SK-N-SH (cell line): ENCODE measurements around the gene STOX1. TPM values are rescaled to one million over a fixed set of nuclear protein-coding genes. Genes with fewer than 3 reads are reported as not detected.

Experiments used
- CTCF ChIA-PET: fragments of 300-600, 350-600 bp; formaldehyde crosslinking; extraction: SDS; loops from one replicate; lab custom pipeline; 2021; lab: Yijun Ruan, JAX
- POLR2A ChIA-PET: fragments of 350-600 bp; sonication (Branson Sonifier 250); formaldehyde crosslinking; extraction: SDS; loops from one replicate; lab custom pipeline; 2020; ENCODE audit warnings: antibody characterized with exemption, inconsistent platforms; lab: Yijun Ruan, JAX
- DNase-seq: peaks from one replicate; pipeline ENCODE4 v3.0.0; 2012
- H2AFZ ChIP-seq: fragments of 200-600 bp; sonication (generic); 2 replicates; pipeline ENCODE4 v1.8.1; 2016; ENCODE audit warnings: antibody characterized with exemption, mild to moderate bottlenecking, low read depth
- H3F3A ChIP-seq: fragments of 200-600 bp; sonication (generic); replicated peaks from 2 replicates; pipeline ENCODE3; 2016; ENCODE audit warnings: antibody characterized with exemption, mild to moderate bottlenecking; ENCODE audit not compliant: insufficient read depth
- H3K27ac ChIP-seq, 2 experiments: fragments of 200-500 bp in 1 of 2; fragments of 200-600 bp in 1 of 2; sonication (Bioruptor generic) in 1 of 2; sonication (generic), shearing (Covaris generic) in 1 of 2; 2 replicates each; pipeline versions ENCODE4 v1.5.1 to v1.6.1; 2014 to 2016; ENCODE audit warnings: low read depth in 2 of 2, inconsistent platforms in 1 of 2, low read length in 1 of 2, mild to moderate bottlenecking in 1 of 2, mixed read lengths in 1 of 2
- H3K27me3 ChIP-seq: fragments of 200-600 bp; sonication (generic), shearing (Covaris generic); 2 replicates; pipeline ENCODE4 v1.6.1; 2016; ENCODE audit warnings: mixed run types; ENCODE audit not compliant: insufficient read depth
- H3K36me3 ChIP-seq, 2 experiments: fragments of 200-500 bp in 1 of 2; fragments of 200-600 bp in 1 of 2; sonication (Bioruptor generic) in 1 of 2; sonication (generic) in 1 of 2; replicated peaks in 1 of 2; 2 replicates each; pipeline versions ENCODE3 to v1.5.1; 2014 to 2016; ENCODE audit warnings: low read length in 1 of 2, mild to moderate bottlenecking in 1 of 2; ENCODE audit not compliant: insufficient read depth in 2 of 2, control insufficient read depth in 1 of 2
- H3K4me1 ChIP-seq, 2 experiments: fragments of 200-500 bp in 1 of 2; fragments of 200-600 bp in 1 of 2; sonication (Bioruptor generic) in 1 of 2; sonication (generic), shearing (Covaris generic) in 1 of 2; 2 replicates each; pipeline versions ENCODE4 v1.5.1 to v1.6.1; 2014 to 2016; ENCODE audit warnings: low read depth in 1 of 2, low read length in 1 of 2, mixed run types in 1 of 2; ENCODE audit not compliant: insufficient read depth in 2 of 2, control insufficient read depth in 1 of 2
- H3K4me2 ChIP-seq: fragments of 200-600 bp; sonication (generic), shearing (Covaris generic); 2 replicates; pipeline ENCODE4 v1.6.1; 2017; ENCODE audit warnings: mixed run types
- H3K4me3 ChIP-seq, 2 experiments: fragments of 200-500 bp in 1 of 2; fragments of 200-600 bp in 1 of 2; sonication (Bioruptor generic) in 1 of 2; sonication (generic), shearing (Covaris generic) in 1 of 2; 2 replicates each; pipeline versions ENCODE4 v1.5.1 to v1.8.1; 2014 to 2016; ENCODE audit warnings: low read depth in 2 of 2, inconsistent platforms in 1 of 2, low read length in 1 of 2, mild to moderate bottlenecking in 1 of 2, mixed read lengths in 1 of 2, moderate library complexity in 1 of 2
- H3K79me2 ChIP-seq: fragments of 200-600 bp; sonication (generic); 2 replicates; pipeline ENCODE4 v1.8.1; 2017; ENCODE audit warnings: mild to moderate bottlenecking; ENCODE audit not compliant: insufficient read depth
- H3K9ac ChIP-seq: fragments of 200-600 bp; sonication (generic); 2 replicates; pipeline ENCODE4 v1.6.1; 2017; ENCODE audit warnings: mixed run types
- H3K9me2 ChIP-seq: fragments of 200-600 bp; sonication (generic); 2 replicates; pipeline ENCODE4 v1.6.1; 2017; ENCODE audit warnings: mixed run types
- H3K9me3 ChIP-seq: fragments of 200-600 bp; sonication (generic); 2 replicates; pipeline ENCODE4 v1.6.1; 2017; ENCODE audit warnings: mixed run types, mild to moderate bottlenecking, moderate library complexity
- H4K20me1 ChIP-seq: fragments of 200-600 bp; sonication (generic); 2 replicates; pipeline ENCODE4 v1.6.1; 2017; ENCODE audit warnings: mild to moderate bottlenecking, mixed run types; ENCODE audit not compliant: insufficient read depth
- CTCF ChIP-seq: fragments of 200-600 bp; sonication (generic); IDR thresholded peaks from 2 replicates; pipeline ENCODE4 v1.6.1; 2017; ENCODE audit warnings: antibody characterized with exemption, mild to moderate bottlenecking, moderate library complexity
- FOXJ3 ChIP-seq: sonication (generic); formaldehyde crosslinking; IDR thresholded peaks from 2 replicates; pipeline ENCODE4 v1.5.1; 2020; ENCODE audit warnings: mild to moderate bottlenecking, missing genetic modification reagents
- MEF2A ChIP-seq: IDR thresholded peaks from 2 replicates; pipeline ENCODE4 v1.4.0; 2012; ENCODE audit warnings: low read depth, borderline replicate concordance
- MXI1 ChIP-seq: IDR thresholded peaks from 2 replicates; pipeline ENCODE4 v1.6.1; 2012; ENCODE audit warnings: mild to moderate bottlenecking, low read depth, low read length, improper control_type of control experiment
- NFIC ChIP-seq: IDR thresholded peaks from 2 replicates; pipeline ENCODE4 v1.4.0; 2012; ENCODE audit warnings: borderline replicate concordance
- RXRA ChIP-seq: IDR thresholded peaks from 2 replicates; pipeline ENCODE4 v1.4.0; 2012; ENCODE audit warnings: low read depth, mild to moderate bottlenecking, borderline replicate concordance
- SIN3A ChIP-seq: IDR thresholded peaks from 2 replicates; pipeline ENCODE4 v1.6.1; 2012; ENCODE audit warnings: low read depth, mild to moderate bottlenecking, low read length, moderate library complexity, borderline replicate concordance
- USF1 ChIP-seq: IDR thresholded peaks from 2 replicates; pipeline ENCODE4 v1.4.0; 2012; ENCODE audit warnings: low read depth, borderline replicate concordance
- ZBTB33 ChIP-seq: IDR thresholded peaks from 2 replicates; pipeline ENCODE4 v1.4.0; 2012; ENCODE audit warnings: low read depth, borderline replicate concordance
- WGBS: methylation state at CpG from one replicate; pipeline ENCODE4 v1.1.6; 2017; ENCODE audit warnings: low lambda C conversion rate; 5-methylcytosine and 5-hydroxymethylcytosine counted together
- polyA plus RNA-seq, 3 experiments: library from polyadenylated mRNA; depleted of rRNA; stranded (reverse); fragments of >200 nt; gene quantifications; 2 replicates each; pipeline ENCODE4 v1.2.3, GENCODE V29; 2012

Gene STOX1
- polyA plus RNA-seq, 1 of the 3 experiments (the other 2 are of a cell fraction), result 0.13 TPM

- TF ChIP-seq NFIC (peak; percentile 49; the same call in 1 of the 2 replicates), MXI1 (peak; percentile 28; the same call in 1 of the 2 replicates), SIN3A (no peak), ZBTB33 (no peak), USF1 (no peak), MEF2A (no peak), FOXJ3 (0 out of 2 replicates have a peak, but pooled peaks have one; percentile 58)
Measured at GRCh38 chr10:68871731-68872342, 44.5 kb downstream of the STOX1 start (continued).

GRCh38 chr10:68876246-68877138 lies 49.2 kb downstream of the STOX1 start:
- no peaks in the 10 kb centered on the region for H3K36me3 ChIP-seq
- TF ChIP-seq RXRA, result no peak
- no peak for TF ChIP-seq NFIC
- TF ChIP-seq CTCF, result no peak
- DNase-seq, result no peak
- H3K4me1 ChIP-seq, result peaks cover 6 to 15% of the 10 kb centered on the region in 2 experiments; a peak in 3 of 4 replicates
- H3K79me2 ChIP-seq, result no peaks in the 10 kb centered on the region
- H3K27ac ChIP-seq, result no peak overlapping the region
- H3K4me2 ChIP-seq, result no peak overlapping the region
- no peak overlapping the region for H3K9ac ChIP-seq
- no peaks in the 10 kb centered on the region for H4K20me1 ChIP-seq
- POLR2A ChIA-PET, result interaction anchor here (0.5 kb wide), 1 partner anchor 81 kb away, joined by 3 read pairs; no protein-coding TSS in a partner anchor
- no peaks in the 10 kb centered on the region for H3K9me3 ChIP-seq
- CTCF ChIA-PET, result no interaction called here
- WGBS, result 83% methylated on average over 15 of the region's 15 CpGs
- H2AFZ ChIP-seq, result no peak overlapping the region
- H3F3A ChIP-seq, result peaks cover 12% of the 10 kb centered on the region
- H3K27me3 ChIP-seq, result no peaks in the 10 kb centered on the region
- no peaks in the 10 kb centered on the region for H3K9me2 ChIP-seq
- H3K4me3 ChIP-seq, result no peak overlapping the region
